Colon (tissue), 2 donors: ENCODE data around the gene NIN.
"Not testable (repeated sequence)": the region's sequence is repeated elsewhere in the genome, so short reads cannot be mapped to it uniquely, and the experiment has no call there.

Experiments
- FAIRE-seq: peaks from 2 replicates; lab custom pipeline; 2012; peaks lifted over from hg19 to GRCh38; lab: Jason Lieb, UNC
- donor health status: control.
- donor health status: control.

NIN gene

DNA sequence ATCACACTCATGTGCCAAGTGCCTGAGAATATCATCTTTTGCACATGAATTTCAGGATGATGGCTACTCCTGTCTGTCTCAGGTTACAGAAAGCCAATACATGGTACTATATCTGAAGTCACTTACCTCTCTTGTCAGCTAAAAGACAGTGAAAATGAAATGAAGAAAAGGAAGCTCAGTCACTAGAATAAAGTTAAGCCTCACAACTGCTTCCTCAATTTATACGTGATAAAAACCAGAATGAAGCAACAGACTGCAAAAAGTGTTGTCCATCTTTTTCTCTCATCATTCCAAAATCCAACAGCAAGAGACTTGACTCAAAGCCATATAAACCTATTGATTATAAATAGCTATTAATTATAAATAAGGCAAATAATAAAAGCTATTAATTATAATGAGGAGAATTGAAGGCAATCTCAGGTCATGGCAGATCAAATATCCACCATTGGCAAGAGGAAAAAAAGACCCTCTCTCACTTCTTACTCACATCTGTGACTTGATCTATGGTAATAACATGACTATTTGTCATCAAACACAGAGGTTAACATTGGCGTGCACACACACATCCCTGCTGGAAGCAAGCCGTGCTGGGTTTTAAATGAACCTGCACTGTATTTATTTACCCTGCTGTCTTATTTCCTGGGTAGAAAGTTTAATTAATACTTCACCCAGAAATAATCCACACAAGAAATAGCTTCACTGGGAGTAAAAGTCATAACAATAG lies 10.0 kb downstream of the NIN start:
- no peak for FAIRE-seq

DNA sequence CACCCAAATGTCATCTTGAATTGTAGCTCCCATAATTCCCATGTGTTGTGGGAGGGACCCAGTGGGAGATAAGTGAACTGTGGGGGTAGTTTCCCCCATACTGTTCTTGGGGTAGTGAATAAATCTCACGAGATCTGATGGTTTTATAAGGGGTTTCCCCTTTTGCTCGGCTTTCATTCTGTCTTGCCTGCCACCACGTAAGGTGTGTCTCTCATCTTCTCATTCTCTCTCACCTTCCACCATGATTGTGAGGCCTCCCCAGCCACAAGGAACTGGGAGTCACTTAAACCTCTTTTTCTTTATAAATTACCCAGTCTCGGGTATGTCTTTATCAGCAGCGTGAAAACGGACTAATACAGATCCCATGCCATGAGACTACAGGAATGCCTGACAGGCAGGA lies 11.7 kb downstream of the NIN start:
- FAIRE-seq = not testable (repeated sequence)

DNA sequence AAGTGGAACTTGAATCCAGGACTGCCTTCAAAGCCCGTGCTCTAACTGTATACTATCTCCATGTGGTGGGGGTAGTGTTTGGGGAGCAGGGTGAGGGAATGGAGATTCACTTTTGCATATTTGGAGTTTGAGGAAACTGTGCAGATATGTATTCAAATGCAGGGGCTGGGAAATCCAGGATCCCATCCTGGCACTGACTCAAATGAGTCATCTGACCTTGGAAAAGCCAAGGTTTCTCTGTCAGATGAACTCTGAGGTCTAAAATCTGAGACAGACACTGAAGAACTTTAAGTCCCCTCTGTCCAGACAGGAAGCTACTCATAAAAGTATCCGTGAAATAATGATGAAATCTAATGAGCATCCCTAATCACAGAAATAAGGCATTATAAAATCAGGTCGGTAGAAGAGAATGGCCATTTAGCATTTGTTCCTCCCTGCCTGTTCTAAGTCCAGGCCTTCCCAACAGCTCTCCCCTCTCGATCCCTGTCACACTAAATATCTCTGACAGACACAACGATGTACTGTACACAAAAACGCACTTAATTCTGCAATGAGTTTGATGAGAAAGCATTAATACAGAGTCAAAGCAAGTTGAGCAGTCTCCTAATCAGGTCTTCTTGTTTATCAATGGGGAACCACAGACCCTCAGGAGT lies 14.4 kb downstream of the NIN start:
- FAIRE-seq = no peak

DNA sequence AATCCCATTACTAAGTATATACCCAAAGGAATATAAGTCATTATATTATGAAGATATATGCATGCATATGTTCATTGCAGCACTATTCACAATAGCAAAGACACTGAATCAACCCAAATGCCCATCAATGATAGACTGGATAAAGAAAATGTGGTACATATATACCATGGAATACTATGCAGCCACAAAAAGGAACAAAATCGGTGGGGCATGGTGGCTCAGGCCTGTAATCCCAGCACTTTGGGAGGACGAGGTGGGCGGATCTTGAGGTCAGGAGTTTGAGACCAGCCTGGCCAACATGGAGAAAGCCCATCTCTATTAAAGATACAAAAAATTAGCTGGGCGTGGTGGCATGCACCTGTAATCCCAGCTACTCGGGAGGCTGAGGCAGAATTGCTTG lies 15.4 kb downstream of the NIN start:
- FAIRE-seq = not testable (repeated sequence)

DNA sequence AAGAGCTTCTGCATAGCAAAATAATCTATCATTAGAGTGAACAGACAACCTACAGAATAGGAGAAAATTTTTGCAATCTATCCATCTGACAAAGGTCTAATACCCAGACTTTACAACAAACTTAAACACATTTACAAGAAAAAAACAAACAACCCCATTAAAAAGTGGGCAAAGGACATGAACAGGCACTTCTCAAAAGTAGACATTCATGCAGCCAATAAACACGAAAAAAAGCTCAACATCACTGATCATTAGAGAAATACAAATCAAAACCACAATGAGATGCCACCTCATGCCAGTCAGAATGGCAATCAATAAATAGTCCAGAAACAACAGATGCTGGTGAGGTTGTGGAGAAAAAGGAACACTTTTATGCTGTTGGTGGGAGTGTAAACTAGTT lies 15.9 kb downstream of the NIN start:
- FAIRE-seq = not testable (repeated sequence)

DNA sequence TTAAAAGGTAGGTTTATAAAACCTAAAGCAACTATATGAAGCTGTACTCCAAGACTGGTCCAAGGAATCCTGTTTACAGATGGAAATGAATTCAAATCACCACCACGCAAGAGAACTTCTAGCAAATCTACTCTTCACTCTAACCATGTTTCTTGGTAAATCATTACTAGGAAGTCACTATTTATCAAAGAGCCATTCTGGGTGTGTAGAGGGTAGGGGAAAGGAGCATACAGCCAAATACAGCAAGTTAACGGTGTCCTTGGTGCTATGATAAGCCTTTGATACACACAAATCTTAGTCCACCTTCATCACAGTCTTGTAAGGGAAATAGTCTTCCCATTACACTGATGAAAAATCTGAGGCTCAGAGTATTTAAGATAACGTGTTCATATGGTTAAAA lies 16.8 kb downstream of the NIN start:
- no peak for FAIRE-seq

DNA sequence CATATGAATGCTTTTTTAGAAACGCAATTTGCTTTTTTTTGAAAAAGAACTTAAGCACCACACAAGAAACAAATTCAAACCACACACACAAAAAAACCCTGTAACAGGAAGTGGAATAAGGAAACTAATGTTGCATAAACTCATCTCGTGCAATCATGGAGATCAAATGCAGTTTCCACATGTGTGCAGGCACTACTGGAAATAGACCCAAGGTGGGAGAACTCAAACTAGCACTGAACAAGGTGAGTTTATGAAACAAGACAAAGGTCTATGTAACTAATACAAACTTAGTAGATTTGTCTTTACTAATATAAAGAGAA lies 17.5 kb downstream of the NIN start:
- FAIRE-seq = no peak

DNA sequence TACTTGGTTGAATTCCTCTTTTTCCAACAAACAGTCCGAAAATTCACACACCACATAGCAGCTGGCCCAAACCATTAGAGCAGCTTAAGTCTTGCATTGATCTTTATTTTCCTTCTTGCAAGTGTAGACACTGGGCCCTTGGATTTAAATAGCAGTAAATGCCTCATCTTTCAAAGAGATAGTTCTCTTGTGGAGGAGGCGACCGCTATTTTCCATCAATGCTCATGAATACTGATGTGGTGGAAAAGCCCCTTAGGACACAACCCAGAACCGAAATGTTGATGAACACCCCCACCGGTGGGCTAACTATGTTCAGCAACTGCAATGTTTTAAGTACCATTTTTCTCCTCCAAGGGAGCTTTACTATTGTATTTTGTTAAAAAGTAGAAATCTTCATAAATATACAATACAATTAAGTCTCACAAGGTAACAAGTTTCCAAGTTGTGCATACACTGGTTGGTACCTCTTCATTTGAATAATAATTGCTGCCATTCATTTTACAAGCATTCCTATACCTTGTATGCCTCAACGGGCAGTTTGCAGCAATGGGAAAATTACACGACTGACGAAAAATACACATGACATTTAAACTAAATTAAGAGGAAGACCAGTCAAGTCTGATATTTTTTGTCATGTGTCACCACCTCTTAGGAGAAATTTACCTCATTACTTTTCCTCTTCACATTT lies 18.0 kb downstream of the NIN start:
- no peak for FAIRE-seq

DNA sequence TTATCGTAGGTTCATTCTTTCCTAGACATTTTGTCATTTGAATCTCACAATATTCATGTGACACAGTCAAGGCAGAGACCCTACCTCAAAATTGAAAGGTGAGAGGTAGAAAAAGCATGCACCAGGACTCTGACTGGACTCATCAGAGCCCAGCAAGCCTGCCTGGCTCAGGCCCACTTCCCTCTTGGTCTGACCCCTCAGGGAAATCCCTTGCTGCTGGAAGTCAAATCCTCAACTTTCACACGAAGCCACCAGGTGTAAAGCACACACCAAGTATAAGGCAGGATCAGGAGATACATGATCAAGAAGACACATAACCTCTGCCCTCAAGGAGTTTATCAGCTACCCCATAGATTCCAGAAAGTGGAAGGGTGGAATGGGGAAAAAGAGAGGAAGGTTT lies 18.8 kb downstream of the NIN start:
- FAIRE-seq = no peak

DNA sequence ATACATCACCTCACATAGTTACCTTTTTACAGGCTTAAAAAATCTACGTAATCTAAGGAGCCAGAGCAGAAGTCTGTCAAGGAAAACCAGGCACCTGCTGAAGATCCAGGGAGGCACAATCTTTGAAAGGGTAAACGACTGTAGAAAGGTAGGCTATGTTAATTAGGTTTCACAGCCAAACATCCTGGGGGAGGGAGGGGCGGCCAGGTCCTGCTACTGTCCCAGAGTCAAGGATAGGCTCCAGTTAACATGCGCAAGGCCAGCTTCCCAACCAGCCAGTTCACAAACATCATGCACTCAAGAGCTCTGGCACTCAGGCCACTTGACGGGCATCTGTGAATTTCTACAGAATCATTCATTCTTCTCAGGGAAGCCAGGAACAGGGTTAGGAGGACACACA lies 22.9 kb downstream of the NIN start:
- FAIRE-seq = no peak

DNA sequence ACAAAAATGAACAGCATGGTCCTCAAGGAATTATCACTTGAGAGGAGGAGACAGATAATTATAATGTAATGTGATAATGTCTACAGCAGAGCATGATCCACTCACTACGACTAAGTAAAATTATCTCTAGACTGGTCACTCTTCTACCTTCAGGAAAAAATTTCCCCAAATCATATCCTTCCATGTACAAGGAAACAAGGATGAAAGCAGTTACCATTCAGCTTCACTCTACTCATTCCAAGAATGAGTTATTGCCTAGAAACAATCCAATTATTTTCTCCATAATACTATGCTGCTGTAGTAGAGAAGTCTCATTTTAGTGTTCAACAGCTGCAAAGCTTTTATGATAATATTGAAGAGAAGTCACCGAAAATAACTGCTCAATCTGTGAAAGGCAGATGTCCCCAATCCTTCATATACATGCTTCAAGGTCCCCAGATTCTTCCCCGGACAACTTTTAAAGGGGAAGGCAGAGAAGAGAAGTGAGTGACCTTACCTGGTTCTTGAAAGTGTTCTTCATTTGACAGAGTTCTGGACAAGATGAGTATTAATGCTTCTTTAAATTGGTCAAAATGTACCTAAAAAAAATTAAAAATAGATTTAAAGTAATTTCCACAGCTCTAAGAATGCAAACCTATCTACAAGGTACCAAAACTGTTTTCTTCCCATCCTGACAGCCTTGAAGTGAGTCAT lies 24.6 kb downstream of the NIN start:
- no peak for FAIRE-seq

DNA sequence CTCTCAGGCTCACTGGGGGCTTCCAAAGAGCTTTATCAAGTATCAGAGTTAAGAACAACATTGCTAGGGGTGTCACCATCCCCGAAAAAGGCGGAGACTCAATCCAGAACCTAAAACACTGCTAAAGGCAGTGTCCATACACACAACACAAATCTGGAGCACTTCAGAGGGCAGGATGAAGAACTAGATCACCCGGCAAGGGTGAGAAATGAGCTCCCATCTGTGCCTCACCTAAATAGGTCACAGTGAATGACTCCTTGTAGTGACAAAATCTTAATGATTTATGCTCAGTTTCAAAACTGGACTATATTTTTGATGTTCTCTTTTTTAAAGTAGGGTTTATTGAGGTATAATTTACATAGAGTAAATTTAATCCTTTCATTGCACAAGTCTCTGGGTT lies 25.6 kb downstream of the NIN start:
- no peak for FAIRE-seq

DNA sequence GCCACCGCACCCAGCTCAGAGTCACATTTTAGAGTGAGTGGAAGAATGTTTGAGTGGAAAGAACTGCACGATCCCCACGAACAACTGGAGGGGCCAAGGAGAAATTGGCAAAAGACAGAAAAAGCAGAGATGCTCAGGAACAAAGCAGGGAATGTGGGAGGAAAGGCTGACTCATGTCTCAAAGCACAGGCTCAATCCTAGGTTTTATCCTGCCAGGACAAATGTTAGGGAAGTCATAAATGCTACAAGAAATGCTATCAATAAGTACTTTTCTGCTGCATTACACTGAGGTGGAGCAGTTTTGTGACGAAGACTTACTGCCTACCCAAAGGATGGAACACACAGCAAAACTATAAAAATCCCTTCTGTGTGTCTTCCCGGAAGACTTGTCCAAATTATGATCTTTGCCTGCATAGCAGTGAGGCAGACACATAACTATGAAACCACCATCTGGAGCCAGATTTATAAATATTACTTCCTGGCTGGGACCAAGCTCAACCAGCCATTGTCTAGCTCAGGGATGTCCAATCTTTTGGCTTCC lies 26.7 kb downstream of the NIN start:
- no peak for FAIRE-seq

DNA sequence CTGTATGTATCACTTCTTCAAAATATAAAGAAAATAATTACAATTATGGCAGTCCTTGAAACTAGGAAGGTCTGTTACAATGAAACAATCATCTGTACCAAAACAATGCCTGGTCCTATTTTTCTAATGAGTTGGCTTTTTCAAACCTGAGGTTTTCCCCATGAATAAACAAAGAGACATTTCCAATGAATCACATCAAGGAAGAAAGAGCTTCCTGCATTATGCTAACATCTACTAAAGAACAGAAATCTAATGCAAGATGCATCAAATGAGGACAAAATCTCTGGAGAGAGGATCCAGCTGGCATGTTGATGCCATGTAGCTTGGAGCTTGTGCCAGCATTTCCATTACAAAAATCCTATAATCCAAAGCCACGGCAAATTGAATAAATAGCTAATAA lies 29.3 kb downstream of the NIN start:
- FAIRE-seq = no peak

DNA sequence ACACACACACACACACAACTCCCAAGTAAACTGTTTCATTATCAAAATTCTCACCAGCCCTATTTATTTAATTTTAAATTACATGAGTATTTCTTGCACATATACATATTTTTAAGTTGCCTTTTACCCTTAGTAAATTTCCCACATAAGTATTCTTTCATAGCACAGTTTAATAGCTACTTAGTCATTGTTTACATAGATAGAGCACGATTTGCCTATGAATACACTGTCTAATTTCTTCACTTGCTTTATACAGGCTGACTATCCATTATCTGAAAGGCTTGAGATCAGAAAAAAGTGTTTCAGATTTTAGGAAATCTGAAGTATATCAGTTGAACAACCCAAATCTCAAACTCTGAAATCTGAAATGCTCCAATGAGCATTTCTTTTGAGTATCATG lies 30.9 kb downstream of the NIN start:
- no peak for FAIRE-seq

DNA sequence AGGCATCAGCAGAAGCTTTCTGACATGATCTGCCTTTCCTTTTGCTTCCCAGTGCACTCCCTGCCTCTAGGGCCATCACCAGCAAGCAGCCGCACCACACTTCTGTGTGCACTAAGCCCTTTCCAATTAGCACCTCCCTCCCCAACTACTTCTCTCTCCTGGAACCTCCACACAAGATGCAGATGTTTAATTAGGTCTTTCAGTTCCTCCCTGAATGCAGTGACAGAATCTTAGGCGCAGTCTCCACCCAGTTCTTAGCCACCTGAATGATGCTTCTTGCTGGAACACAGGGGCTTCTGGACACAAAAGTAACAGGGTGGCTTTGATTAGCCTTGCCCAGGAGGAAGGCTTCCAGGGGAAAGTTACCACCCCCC lies 32.9 kb downstream of the NIN start:
- FAIRE-seq = no peak

DNA sequence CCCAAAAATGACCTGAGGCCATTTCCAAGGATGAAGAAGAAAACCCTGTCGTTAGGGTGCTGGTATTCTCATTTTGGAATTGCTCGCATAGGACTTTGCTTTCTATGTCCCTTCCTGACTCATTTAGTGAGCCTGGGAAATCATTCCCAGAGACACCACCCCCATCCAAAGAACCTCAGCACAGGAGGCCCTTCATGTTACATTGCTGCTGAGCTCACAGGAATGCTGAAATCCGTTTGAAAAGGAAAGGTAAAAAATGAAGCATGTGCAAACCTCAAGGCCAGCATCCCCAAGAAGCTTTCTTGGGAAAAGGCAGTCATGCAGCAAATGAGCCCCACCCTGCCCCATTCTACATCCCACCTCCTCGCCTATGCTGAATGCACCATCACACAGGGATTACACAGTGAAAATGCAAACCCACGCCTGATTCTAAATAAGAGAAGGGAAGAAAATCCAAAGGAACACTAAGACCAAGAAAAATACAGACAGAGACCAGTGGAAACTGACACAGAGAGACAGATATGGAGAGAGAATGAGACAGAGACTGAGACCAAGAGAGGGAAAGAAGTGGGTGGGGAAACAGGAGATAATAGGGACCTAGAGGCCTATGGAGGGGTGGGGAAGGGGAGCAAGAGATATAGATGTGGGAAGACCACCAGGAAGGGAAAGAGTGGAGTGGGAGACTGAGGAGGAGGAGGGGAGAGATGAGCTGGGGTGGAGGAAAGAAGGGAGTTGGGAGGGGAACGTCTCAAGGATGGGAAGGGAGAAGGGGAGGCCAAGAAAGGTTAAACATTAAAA lies 33.5 kb downstream of the NIN start:
- FAIRE-seq = no peak

DNA sequence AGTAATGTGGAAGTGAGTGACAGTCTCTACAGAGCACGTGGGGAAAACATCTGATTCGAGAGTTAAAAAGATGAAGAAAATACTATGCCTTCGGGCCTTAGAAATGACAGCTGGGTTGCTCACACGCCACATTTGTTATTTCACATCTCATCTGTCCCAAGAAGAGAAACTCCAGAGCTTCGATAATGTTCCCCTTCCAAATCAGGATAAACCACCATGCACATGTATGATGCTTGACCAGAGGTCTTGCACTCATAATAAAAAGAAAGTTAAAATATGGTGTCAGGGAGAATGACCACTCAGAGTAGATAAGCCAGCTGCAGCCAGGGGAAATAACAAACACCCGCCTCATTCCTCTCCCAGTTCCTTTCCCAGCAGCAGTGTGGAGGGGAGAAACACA lies 34.6 kb downstream of the NIN start:
- FAIRE-seq = no peak

DNA sequence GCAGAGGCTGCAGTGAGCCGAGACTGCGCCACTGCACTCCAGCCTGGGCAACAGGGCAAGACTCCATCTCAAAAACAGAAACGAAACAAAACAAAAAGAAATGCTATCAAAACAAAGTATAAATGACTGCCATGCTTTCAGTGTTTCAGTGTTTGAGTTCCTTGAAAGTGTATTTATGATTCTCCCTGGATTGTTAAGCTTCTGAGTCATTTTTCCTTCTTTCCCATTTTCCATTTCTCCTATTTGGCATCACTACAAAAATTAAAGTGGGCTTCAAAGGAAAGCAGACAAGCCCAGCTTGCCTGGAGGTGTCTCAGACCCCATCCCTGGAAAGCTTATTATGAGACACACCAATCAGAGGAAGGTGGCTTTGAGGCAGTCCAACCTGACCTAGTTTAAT lies 35.1 kb downstream of the NIN start:
- FAIRE-seq = no peak

DNA sequence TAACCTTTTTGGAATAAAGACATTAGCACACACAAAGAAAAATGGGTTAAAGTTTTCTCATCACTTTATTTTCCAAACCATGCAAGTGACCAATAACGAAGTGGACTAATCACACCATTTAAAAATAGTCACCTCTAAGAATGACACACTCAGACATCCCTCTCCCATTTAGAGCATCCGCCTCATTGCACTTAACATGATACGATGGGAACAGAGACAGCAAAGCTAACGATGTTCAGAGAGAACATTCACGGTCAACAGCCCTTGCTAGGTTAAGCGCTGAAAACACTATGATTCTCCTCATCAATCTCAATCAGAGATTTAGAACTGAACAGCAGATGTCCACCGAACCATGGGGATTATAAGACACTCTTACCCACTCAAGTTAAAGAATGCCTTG lies 35.8 kb downstream of the NIN start:
- FAIRE-seq = no peak

DNA sequence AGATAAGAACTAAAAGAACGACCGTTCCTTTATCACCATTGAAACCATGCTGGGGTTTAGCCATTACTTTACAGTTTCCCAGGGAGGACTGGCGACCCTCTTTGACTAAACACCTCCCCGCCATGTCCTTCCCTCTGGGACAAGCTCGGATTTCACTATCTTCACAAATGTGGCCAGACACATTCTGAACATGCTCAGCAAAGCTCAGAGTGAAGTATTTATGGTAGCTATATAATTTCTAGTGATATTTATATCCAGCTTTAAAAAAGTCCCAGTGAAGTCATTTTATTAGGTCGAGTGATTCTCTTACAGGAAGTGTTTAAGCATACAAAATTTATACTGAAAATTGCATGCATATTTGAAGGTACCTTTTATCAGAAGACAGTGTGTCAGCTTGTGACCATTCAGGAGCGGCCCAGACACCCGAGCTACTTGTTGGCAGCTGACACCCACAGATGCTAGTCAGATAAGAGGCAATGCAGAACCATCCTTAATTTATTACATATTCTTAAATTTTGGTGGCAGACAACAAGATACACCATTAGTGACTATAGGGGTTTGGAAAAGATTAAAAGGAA lies 36.8 kb downstream of the NIN start:
- FAIRE-seq = no peak

DNA sequence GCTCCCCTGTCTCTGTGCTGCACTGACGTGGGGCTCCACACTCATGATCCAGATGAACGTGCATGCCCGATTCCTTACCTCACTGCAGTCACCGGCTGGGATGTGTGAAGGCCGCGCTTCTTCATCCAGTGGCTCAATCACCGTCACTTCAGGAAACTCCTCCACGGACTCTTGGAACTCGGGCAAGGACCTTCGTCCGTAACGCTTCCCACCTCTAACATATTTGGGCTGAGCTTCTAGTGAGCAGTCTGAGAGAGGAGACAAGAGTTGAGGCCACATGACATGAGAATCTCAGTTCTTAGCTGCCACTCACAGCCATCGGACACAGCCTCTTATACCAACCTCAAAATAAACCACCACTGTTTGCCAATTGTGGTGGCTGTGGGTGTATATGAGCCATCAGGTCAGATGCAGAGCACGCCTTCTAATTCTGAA lies 38.3 kb downstream of the NIN start:
- no peak for FAIRE-seq
